Measurements from ENCODE around the gene TRPM5. TPM values are rescaled to one million over a fixed set of nuclear protein-coding genes. Genes with fewer than 3 reads are reported as not detected.

TRPM5 gene
- total and polyA plus RNA-seq, 2 experiments from 2014 or later = not detected

DNA sequence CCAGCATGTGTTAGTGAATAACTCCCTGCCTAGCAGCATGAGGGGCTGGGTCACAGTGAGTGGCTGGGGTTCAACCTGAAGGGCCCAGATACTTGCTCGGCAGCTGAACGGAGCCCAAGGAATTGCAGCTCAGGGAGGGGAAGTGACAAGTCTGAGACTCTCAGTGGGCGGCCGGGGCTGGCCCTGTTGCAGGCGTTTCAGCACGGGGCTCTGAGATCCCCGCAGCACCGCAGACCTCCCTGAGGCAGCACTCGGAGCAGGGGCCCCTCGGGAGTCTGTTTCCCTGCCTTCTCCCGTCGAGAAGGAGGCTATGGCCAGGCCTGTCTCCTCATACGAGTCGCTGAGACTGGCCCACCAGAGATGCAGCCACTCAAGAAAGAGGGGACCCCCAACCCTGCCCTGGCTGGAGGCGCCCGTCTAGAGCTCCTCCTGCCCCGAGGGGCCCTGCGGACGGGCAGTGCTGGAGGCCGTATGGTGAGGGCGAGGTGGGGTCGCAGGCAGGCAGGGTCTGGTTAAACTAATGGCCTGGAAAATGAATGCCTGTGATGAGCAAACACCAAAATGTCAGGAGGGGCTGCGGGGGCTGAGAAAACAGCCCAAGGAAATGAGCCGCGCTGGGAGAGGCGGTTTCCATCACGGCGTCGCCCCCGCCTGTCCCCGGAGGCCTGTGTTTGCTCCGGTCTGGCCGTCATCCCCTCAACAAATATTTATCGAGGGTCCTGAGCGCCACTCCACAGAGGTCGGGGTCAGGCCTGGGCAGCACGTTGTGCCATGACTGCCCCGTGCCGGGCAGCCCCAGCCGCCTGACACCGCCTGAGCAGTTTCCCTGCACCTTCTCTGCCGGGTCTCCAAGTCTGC is 34.5 kb downstream of the TRPM5 start (continued):
- TF ChIP-seq, protein P1, sequence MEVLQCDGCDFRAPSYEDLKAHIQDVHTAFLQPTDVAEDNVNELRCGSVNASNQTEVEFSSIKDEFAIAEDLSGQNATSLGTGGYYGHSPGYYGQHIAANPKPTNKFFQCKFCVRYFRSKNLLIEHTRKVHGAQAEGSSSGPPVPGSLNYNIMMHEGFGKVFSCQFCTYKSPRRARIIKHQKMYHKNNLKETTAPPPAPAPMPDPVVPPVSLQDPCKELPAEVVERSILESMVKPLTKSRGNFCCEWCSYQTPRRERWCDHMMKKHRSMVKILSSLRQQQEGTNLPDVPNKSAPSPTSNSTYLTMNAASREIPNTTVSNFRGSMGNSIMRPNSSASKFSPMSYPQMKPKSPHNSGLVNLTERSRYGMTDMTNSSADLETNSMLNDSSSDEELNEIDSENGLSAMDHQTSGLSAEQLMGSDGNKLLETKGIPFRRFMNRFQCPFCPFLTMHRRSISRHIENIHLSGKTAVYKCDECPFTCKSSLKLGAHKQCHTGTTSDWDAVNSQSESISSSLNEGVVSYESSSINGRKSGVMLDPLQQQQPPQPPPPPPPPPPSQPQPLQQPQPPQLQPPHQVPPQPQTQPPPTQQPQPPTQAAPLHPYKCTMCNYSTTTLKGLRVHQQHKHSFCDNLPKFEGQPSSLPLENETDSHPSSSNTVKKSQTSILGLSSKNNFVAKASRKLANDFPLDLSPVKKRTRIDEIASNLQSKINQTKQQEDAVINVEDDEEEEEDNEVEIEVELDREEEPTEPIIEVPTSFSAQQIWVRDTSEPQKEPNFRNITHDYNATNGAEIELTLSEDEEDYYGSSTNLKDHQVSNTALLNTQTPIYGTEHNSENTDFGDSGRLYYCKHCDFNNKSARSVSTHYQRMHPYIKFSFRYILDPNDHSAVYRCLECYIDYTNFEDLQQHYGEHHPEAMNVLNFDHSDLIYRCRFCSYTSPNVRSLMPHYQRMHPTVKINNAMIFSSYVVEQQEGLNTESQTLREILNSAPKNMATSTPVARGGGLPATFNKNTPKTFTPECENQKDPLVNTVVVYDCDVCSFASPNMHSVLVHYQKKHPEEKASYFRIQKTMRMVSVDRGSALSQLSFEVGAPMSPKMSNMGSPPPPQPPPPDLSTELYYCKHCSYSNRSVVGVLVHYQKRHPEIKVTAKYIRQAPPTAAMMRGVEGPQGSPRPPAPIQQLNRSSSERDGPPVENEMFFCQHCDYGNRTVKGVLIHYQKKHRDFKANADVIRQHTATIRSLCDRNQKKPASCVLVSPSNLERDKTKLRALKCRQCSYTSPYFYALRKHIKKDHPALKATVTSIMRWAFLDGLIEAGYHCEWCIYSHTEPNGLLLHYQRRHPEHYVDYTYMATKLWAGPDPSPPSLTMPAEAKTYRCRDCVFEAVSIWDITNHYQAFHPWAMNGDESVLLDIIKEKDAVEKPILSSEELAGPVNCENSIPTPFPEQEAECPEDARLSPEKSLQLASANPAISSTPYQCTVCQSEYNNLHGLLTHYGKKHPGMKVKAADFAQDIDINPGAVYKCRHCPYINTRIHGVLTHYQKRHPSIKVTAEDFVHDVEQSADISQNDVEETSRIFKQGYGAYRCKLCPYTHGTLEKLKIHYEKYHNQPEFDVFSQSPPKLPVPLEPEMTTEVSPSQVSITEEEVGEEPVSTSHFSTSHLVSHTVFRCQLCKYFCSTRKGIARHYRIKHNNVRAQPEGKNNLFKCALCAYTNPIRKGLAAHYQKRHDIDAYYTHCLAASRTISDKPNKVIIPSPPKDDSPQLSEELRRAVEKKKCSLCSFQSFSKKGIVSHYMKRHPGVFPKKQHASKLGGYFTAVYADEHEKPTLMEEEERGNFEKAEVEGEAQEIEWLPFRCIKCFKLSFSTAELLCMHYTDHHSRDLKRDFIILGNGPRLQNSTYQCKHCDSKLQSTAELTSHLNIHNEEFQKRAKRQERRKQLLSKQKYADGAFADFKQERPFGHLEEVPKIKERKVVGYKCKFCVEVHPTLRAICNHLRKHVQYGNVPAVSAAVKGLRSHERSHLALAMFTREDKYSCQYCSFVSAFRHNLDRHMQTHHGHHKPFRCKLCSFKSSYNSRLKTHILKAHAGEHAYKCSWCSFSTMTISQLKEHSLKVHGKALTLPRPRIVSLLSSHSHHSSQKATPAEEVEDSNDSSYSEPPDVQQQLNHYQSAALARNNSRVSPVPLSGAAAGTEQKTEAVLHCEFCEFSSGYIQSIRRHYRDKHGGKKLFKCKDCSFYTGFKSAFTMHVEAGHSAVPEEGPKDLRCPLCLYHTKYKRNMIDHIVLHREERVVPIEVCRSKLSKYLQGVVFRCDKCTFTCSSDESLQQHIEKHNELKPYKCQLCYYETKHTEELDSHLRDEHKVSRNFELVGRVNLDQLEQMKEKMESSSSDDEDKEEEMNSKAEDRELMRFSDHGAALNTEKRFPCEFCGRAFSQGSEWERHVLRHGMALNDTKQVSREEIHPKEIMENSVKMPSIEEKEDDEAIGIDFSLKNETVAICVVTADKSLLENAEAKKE (CRISPR knock-in tag; IDR thresholded peaks at IDR 0.05) = no peak
- TF ChIP-seq ZNF331 (CRISPR knock-in tag; IDR thresholded peaks at IDR 0.05; ENCODE audit: low read depth) (no peak), EZH2 (IDR thresholded peaks at IDR 0.05; ENCODE audit: low read depth, unreplicated experiment) (no peak), NANOG (IDR thresholded peaks at IDR 0.05; ENCODE audit: borderline replicate concordance) (no peak)
- TF ChIP-seq, protein P2, sequence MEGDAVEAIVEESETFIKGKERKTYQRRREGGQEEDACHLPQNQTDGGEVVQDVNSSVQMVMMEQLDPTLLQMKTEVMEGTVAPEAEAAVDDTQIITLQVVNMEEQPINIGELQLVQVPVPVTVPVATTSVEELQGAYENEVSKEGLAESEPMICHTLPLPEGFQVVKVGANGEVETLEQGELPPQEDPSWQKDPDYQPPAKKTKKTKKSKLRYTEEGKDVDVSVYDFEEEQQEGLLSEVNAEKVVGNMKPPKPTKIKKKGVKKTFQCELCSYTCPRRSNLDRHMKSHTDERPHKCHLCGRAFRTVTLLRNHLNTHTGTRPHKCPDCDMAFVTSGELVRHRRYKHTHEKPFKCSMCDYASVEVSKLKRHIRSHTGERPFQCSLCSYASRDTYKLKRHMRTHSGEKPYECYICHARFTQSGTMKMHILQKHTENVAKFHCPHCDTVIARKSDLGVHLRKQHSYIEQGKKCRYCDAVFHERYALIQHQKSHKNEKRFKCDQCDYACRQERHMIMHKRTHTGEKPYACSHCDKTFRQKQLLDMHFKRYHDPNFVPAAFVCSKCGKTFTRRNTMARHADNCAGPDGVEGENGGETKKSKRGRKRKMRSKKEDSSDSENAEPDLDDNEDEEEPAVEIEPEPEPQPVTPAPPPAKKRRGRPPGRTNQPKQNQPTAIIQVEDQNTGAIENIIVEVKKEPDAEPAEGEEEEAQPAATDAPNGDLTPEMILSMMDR (conservative IDR thresholded peaks at IDR 0.05; ENCODE audit: low read depth in 2 of 2) = no peak
- TF ChIP-seq, protein P3, sequence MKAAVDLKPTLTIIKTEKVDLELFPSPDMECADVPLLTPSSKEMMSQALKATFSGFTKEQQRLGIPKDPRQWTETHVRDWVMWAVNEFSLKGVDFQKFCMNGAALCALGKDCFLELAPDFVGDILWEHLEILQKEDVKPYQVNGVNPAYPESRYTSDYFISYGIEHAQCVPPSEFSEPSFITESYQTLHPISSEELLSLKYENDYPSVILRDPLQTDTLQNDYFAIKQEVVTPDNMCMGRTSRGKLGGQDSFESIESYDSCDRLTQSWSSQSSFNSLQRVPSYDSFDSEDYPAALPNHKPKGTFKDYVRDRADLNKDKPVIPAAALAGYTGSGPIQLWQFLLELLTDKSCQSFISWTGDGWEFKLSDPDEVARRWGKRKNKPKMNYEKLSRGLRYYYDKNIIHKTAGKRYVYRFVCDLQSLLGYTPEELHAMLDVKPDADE (IDR thresholded peaks at IDR 0.05) = no peak

Data from GM23338 (cell line).